Measurements from ENCODE around the gene FAM193A.

DNA sequence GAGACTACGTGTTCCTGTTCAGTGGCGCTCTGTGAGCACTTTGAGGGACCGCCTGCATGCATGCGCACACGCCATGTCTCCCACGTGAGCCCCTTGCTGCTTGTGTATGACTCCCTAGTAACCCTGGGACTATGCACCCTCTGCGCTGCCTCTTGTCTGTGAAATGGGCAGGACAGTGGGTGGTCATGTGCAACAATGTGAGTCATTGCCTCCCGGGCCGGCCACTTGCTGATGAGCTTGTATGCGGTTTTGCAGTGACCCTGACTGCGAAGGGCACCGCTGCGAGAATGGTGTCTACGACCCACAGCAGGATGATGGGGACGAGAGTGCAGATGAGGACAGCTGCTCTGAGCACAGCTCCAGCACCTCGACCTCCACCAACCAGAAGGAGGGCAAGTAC is 158.2 kb downstream of the FAM193A start:
- TF ChIP-seq, protein P1, sequence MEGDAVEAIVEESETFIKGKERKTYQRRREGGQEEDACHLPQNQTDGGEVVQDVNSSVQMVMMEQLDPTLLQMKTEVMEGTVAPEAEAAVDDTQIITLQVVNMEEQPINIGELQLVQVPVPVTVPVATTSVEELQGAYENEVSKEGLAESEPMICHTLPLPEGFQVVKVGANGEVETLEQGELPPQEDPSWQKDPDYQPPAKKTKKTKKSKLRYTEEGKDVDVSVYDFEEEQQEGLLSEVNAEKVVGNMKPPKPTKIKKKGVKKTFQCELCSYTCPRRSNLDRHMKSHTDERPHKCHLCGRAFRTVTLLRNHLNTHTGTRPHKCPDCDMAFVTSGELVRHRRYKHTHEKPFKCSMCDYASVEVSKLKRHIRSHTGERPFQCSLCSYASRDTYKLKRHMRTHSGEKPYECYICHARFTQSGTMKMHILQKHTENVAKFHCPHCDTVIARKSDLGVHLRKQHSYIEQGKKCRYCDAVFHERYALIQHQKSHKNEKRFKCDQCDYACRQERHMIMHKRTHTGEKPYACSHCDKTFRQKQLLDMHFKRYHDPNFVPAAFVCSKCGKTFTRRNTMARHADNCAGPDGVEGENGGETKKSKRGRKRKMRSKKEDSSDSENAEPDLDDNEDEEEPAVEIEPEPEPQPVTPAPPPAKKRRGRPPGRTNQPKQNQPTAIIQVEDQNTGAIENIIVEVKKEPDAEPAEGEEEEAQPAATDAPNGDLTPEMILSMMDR (IDR thresholded peaks at IDR 0.05; ENCODE audit: insufficient read depth, low read length), result no peak
- TF ChIP-seq, protein P2, sequence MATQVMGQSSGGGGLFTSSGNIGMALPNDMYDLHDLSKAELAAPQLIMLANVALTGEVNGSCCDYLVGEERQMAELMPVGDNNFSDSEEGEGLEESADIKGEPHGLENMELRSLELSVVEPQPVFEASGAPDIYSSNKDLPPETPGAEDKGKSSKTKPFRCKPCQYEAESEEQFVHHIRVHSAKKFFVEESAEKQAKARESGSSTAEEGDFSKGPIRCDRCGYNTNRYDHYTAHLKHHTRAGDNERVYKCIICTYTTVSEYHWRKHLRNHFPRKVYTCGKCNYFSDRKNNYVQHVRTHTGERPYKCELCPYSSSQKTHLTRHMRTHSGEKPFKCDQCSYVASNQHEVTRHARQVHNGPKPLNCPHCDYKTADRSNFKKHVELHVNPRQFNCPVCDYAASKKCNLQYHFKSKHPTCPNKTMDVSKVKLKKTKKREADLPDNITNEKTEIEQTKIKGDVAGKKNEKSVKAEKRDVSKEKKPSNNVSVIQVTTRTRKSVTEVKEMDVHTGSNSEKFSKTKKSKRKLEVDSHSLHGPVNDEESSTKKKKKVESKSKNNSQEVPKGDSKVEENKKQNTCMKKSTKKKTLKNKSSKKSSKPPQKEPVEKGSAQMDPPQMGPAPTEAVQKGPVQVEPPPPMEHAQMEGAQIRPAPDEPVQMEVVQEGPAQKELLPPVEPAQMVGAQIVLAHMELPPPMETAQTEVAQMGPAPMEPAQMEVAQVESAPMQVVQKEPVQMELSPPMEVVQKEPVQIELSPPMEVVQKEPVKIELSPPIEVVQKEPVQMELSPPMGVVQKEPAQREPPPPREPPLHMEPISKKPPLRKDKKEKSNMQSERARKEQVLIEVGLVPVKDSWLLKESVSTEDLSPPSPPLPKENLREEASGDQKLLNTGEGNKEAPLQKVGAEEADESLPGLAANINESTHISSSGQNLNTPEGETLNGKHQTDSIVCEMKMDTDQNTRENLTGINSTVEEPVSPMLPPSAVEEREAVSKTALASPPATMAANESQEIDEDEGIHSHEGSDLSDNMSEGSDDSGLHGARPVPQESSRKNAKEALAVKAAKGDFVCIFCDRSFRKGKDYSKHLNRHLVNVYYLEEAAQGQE (IDR thresholded peaks at IDR 0.05; ENCODE audit: insufficient replicate concordance, low read depth), result no peak
- no peak for TF ChIP-seq GABPA (IDR thresholded peaks at IDR 0.05; ENCODE audit: low read depth)
